Peyer's patch (tissue), 4 donors: ENCODE measurements around the gene CACNA1I.

Experiments used
- CTCF ChIP-seq, 6 experiments: fragments of 450-650 bp in 4 of 6; fragments of 200-600 bp in 2 of 6; sonication (generic) in 1 of 6; IDR thresholded peaks; one replicate each; pipeline ENCODE4 v1.5.1; 2017 to 2019; ENCODE audit warnings: antibody characterized with exemption in 6 of 6, mild to moderate bottlenecking in 3 of 6, moderate library complexity in 1 of 6
- POLR2A ChIP-seq, 2 donors: fragments of 450-650 bp; IDR thresholded peaks; one replicate each; pipeline ENCODE4 v1.5.1; 2017; ENCODE audit warnings: antibody characterized with exemption in 2 of 2, mild to moderate bottlenecking in 2 of 2, moderate library complexity in 2 of 2

DNA sequence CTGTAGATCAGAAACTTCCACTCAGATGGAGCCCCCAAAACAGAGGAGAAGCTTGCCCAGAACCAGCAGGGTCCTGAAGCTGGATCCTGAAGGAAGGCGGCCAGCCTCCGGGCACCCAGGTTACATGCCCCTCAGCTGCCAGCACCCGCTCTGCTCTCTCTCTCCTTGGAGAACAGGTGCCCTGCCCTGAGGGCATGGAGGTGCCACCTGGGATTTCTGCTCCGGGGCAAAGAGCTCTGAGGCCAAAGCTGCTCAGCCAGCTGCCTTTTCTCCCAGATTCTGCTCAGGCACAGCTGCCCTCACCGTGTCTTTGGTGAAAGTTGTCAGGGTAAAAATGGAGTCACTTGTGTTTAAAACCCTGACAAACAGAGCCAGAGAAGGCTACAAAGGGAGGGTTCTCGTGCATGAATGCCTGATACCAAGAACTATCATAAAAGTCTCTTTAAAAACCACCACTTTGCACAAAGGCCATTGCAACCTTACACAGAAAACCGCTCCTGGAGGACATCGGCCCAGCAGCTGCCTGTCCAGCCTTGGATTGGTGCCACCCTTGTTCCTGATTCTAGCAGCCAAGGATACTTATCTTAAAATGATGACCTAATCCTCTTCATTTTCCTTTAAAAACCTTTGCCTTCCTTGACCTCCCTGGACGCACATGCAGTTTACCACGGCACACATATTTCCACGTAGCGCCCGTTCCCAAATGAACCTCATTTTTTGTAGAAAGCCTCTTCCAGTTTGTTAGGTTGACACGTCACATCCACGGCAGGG, 140.0 kb downstream of the CACNA1I start:
- TF ChIP-seq CTCF (IDR thresholded peaks at IDR 0.05) = no peak
- no peak for TF ChIP-seq POLR2A (IDR thresholded peaks at IDR 0.05)
